HG03571 (cell line): ENCODE results near the gene HOTAIR.

Source experiments
- ATAC-seq: cut with Tn5 transposase; IDR thresholded peaks from one replicate; pipeline ENCODE4 v1.9.1; 2021; ENCODE audit not compliant: unreplicated experiment

HOTAIR gene

GRCh38 chr12:54000116-54001114 lies 25.7 kb upstream of the HOTAIR start, which contains the start of gene HOXC9:
Gene HOXC9, plus strand, starts transcription at chr12:54000161. Its CDS starts 28 bp downstream, at chr12:54000189.
- no peak for ATAC-seq

- ATAC-seq: no peak
These were observed 24.9 kb upstream of the HOTAIR start for GRCh38 chr12:53999559-54000115.

- ATAC-seq: no peak
These were observed 24.1 kb upstream of the HOTAIR start for GRCh38 chr12:53998900-53999236.

- no peak for ATAC-seq
These were observed 23.6 kb upstream of the HOTAIR start for GRCh38 chr12:53998110-53998899.

GRCh38 chr12:53997204-53998109 lies 22.7 kb upstream of the HOTAIR start:
- no peak for ATAC-seq

- no peak for ATAC-seq
These were observed 21.8 kb upstream of the HOTAIR start for GRCh38 chr12:53996240-53997203.

GRCh38 chr12:53995378-53996239 lies 20.9 kb upstream of the HOTAIR start:
- ATAC-seq: no peak

GRCh38 chr12:53995002-53995377 lies 20.2 kb upstream of the HOTAIR start:
- no peak for ATAC-seq

GRCh38 chr12:53994264-53995001 lies 19.7 kb upstream of the HOTAIR start:
- ATAC-seq: no peak

- no peak for ATAC-seq
These were observed 19.2 kb upstream of the HOTAIR start for GRCh38 chr12:53994009-53994263.

GRCh38 chr12:53993162-53994008 lies 18.6 kb upstream of the HOTAIR start:
- no peak for ATAC-seq

- ATAC-seq: no peak
These were observed 17.7 kb upstream of the HOTAIR start for GRCh38 chr12:53992377-53992889.

- ATAC-seq: no peak
These were observed 16.3 kb upstream of the HOTAIR start for GRCh38 chr12:53991077-53991460.

- no peak for ATAC-seq
These were observed 15.7 kb upstream of the HOTAIR start for GRCh38 chr12:53990311-53991076.

GRCh38 chr12:53989227-53990113 lies 14.7 kb upstream of the HOTAIR start:
- no peak for ATAC-seq
